IPS-18a (cell line): ENCODE measurements around the gene EZH2.

Experiments used
- H3K27ac ChIP-seq: one replicate; pipeline ENCODE4 v1.5.1; 2013; ENCODE audit warnings: low read length
- H3K27me3 ChIP-seq: one replicate; pipeline ENCODE4 v1.6.1; 2013; ENCODE audit warnings: mild to moderate bottlenecking, low read length; ENCODE audit not compliant: control insufficient read depth, insufficient read depth
- H3K36me3 ChIP-seq: one replicate; pipeline ENCODE4 v1.6.1; 2013; ENCODE audit warnings: low read depth, low read length; ENCODE audit not compliant: control insufficient read depth
- H3K4me1 ChIP-seq: one replicate; pipeline ENCODE4 v1.6.1; 2013; ENCODE audit warnings: low read depth, low read length; ENCODE audit not compliant: control insufficient read depth
- H3K4me3 ChIP-seq: one replicate; pipeline ENCODE4 v1.5.1; 2013; ENCODE audit warnings: low read length
- H3K9ac ChIP-seq: one replicate; pipeline ENCODE4 v1.6.1; 2013; ENCODE audit warnings: mild to moderate bottlenecking, low read length, moderate library complexity
- H3K9me3 ChIP-seq: one replicate; pipeline ENCODE4 v1.6.1; 2013; ENCODE audit warnings: low read depth, low read length; ENCODE audit not compliant: control insufficient read depth

Gene EZH2

GRCh38 chr7:148803094-148803493 is 81.0 kb downstream of the EZH2 start:
- peaks cover 54% of the 10 kb centered on the region for H3K36me3 ChIP-seq
- peaks cover 10% of the 10 kb centered on the region for H3K4me1 ChIP-seq
- H3K9me3 ChIP-seq: no peaks in the 10 kb centered on the region
- H3K27me3 ChIP-seq: no peaks in the 10 kb centered on the region
- no peak overlapping the region for H3K4me3 ChIP-seq
- H3K27ac ChIP-seq: no peak overlapping the region
- H3K9ac ChIP-seq: no peak overlapping the region

- no peaks in the 10 kb centered on the region for H3K27me3 ChIP-seq
- H3K4me3 ChIP-seq: no peak overlapping the region
- no peaks in the 10 kb centered on the region for H3K9me3 ChIP-seq
- H3K4me1 ChIP-seq: peaks cover 10% of the 10 kb centered on the region
- no peak overlapping the region for H3K9ac ChIP-seq
- no peak overlapping the region for H3K27ac ChIP-seq
- peaks cover 54% of the 10 kb centered on the region for H3K36me3 ChIP-seq
These were observed 82.0 kb downstream of the EZH2 start for GRCh38 chr7:148802101-148802493.

GRCh38 chr7:148800677-148801076 is 83.4 kb downstream of the EZH2 start:
- H3K4me3 ChIP-seq: no peak overlapping the region
- H3K9me3 ChIP-seq: no peaks in the 10 kb centered on the region
- H3K9ac ChIP-seq: no peak overlapping the region
- peaks cover 51% of the 10 kb centered on the region for H3K36me3 ChIP-seq
- peaks cover 10% of the 10 kb centered on the region for H3K4me1 ChIP-seq
- H3K27me3 ChIP-seq: no peaks in the 10 kb centered on the region
- no peak overlapping the region for H3K27ac ChIP-seq

- Histone ChIP-seq H3K4me1 (peaks cover 10% of the 10 kb centered on the region), H3K27ac (no peak overlapping the region)
These were observed 84.1 kb downstream of the EZH2 start for GRCh38 chr7:148799893-148800555.

GRCh38 chr7:148796841-148797240 is 87.2 kb downstream of the EZH2 start:
- H3K27me3 ChIP-seq: no peaks in the 10 kb centered on the region
- H3K9ac ChIP-seq: no peak overlapping the region
- H3K9me3 ChIP-seq: no peaks in the 10 kb centered on the region
- peaks cover 10% of the 10 kb centered on the region for H3K4me1 ChIP-seq
- H3K27ac ChIP-seq: no peak overlapping the region
- H3K4me3 ChIP-seq: no peak overlapping the region
- peaks cover 76% of the 10 kb centered on the region for H3K36me3 ChIP-seq

More at GRCh38 chr7:148799893-148800555, 84.1 kb downstream of the EZH2 start:
- Histone ChIP-seq H3K9ac (no peak overlapping the region), H3K36me3 (peaks cover 51% of the 10 kb centered on the region), H3K9me3 (no peaks in the 10 kb centered on the region), H3K4me3 (no peak overlapping the region), H3K27me3 (no peaks in the 10 kb centered on the region)

GRCh38 chr7:148794476-148794875 is 89.6 kb downstream of the EZH2 start:
- Histone ChIP-seq H3K27me3 (no peaks in the 10 kb centered on the region), H3K27ac (no peak overlapping the region), H3K4me1 (no peaks in the 10 kb centered on the region), H3K4me3 (no peak overlapping the region), H3K9me3 (no peaks in the 10 kb centered on the region), H3K9ac (no peak overlapping the region), H3K36me3 (peaks cover 81% of the 10 kb centered on the region)

GRCh38 chr7:148793590-148793989 is 90.5 kb downstream of the EZH2 start:
- Histone ChIP-seq H3K4me1 (no peaks in the 10 kb centered on the region), H3K9me3 (no peaks in the 10 kb centered on the region), H3K4me3 (no peak overlapping the region), H3K27ac (no peak overlapping the region), H3K9ac (no peak overlapping the region), H3K36me3 (peaks cover 81% of the 10 kb centered on the region), H3K27me3 (no peaks in the 10 kb centered on the region)

- H3K27me3 ChIP-seq: no peaks in the 10 kb centered on the region
- no peaks in the 10 kb centered on the region for H3K9me3 ChIP-seq
- H3K27ac ChIP-seq: no peak overlapping the region
- peaks cover 78% of the 10 kb centered on the region for H3K36me3 ChIP-seq
- H3K4me1 ChIP-seq: no peaks in the 10 kb centered on the region
- H3K4me3 ChIP-seq: no peak overlapping the region
- H3K9ac ChIP-seq: no peak overlapping the region
These were observed 92.5 kb downstream of the EZH2 start for GRCh38 chr7:148791546-148791945.

GRCh38 chr7:148790850-148791249 is 93.2 kb downstream of the EZH2 start:
- no peak overlapping the region for H3K9ac ChIP-seq
- H3K4me1 ChIP-seq: no peaks in the 10 kb centered on the region
- no peaks in the 10 kb centered on the region for H3K27me3 ChIP-seq
- no peaks in the 10 kb centered on the region for H3K9me3 ChIP-seq
- H3K36me3 ChIP-seq: peaks cover 81% of the 10 kb centered on the region
- H3K27ac ChIP-seq: no peak overlapping the region
- H3K4me3 ChIP-seq: no peak overlapping the region

GRCh38 chr7:148790131-148790726 is 93.9 kb downstream of the EZH2 start:
- Histone ChIP-seq H3K36me3 (peaks cover 82% of the 10 kb centered on the region), H3K9me3 (no peaks in the 10 kb centered on the region), H3K4me3 (no peak overlapping the region), H3K4me1 (no peaks in the 10 kb centered on the region), H3K27ac (no peak overlapping the region), H3K9ac (no peak overlapping the region), H3K27me3 (no peaks in the 10 kb centered on the region)

GRCh38 chr7:148789220-148789619 is 94.9 kb downstream of the EZH2 start:
- Histone ChIP-seq H3K36me3 (peaks cover 85% of the 10 kb centered on the region), H3K9ac (no peak overlapping the region), H3K9me3 (no peaks in the 10 kb centered on the region), H3K27me3 (no peaks in the 10 kb centered on the region), H3K4me3 (no peak overlapping the region), H3K27ac (no peak overlapping the region), H3K4me1 (no peaks in the 10 kb centered on the region)
